Trophoblast cell (in vitro differentiated cells and primary cell): ENCODE results near the gene SLC10A6.

Source experiments
- DNase-seq, 2 donors: peaks; one replicate each; pipeline ENCODE4 v3.0.0-alpha.2; 2016
- H2AFZ ChIP-seq: 2 replicates; pipeline ENCODE4 v1.6.1; 2013; ENCODE audit warnings: low read length, moderate library complexity, mild to moderate bottlenecking; ENCODE audit not compliant: insufficient read depth, poor library complexity
- H2AK5ac ChIP-seq: 2 replicates; pipeline ENCODE4 v1.6.1; 2013; ENCODE audit warnings: mild to moderate bottlenecking, low read length
- H2BK120ac ChIP-seq: 2 replicates; pipeline ENCODE4 v1.6.1; 2013; ENCODE audit warnings: low read length, mild to moderate bottlenecking, moderate library complexity; ENCODE audit not compliant: insufficient read depth, poor library complexity
- H2BK12ac ChIP-seq: 2 replicates; pipeline ENCODE4 v1.6.1; 2013; ENCODE audit warnings: mild to moderate bottlenecking, low read length, moderate library complexity
- H2BK5ac ChIP-seq: 2 replicates; pipeline ENCODE4 v1.6.1; 2013; ENCODE audit warnings: low read length, low read depth, moderate library complexity, mild to moderate bottlenecking; ENCODE audit not compliant: poor library complexity
- H3K14ac ChIP-seq: 2 replicates; pipeline ENCODE4 v1.6.1; 2013; ENCODE audit warnings: mild to moderate bottlenecking, low read length
- H3K18ac ChIP-seq: 2 replicates; pipeline ENCODE4 v1.6.1; 2013; ENCODE audit warnings: mild to moderate bottlenecking, low read length
- H3K23ac ChIP-seq: 2 replicates; pipeline ENCODE4 v1.6.1; 2013; ENCODE audit warnings: low read length
- H3K27ac ChIP-seq: 2 replicates; pipeline ENCODE4 v1.5.1; 2013; ENCODE audit warnings: low read depth, mild to moderate bottlenecking, inconsistent platforms, low read length, moderate library complexity
- H3K27me3 ChIP-seq: 2 replicates; pipeline ENCODE4 v1.6.1; 2013; ENCODE audit warnings: inconsistent platforms, mild to moderate bottlenecking, low read length, moderate library complexity; ENCODE audit not compliant: insufficient read depth
- H3K36me3 ChIP-seq, 2 experiments: 1 replicate in 1 of 2; 2 replicates in 1 of 2; pipeline ENCODE4 v1.6.1; 2013; ENCODE audit warnings: low read length in 2 of 2, mild to moderate bottlenecking in 2 of 2, moderate library complexity in 1 of 2; ENCODE audit not compliant: insufficient read depth in 2 of 2, control insufficient read depth in 1 of 2
- H3K4ac ChIP-seq: 2 replicates; pipeline ENCODE4 v1.6.1; 2013; ENCODE audit warnings: low read depth, mild to moderate bottlenecking, low read length, moderate library complexity
- H3K4me1 ChIP-seq, 2 experiments: 1 replicate in 1 of 2; 2 replicates in 1 of 2; pipeline ENCODE4 v1.6.1; 2013; ENCODE audit warnings: low read length in 2 of 2, mild to moderate bottlenecking in 2 of 2, moderate library complexity in 1 of 2; ENCODE audit not compliant: insufficient read depth in 2 of 2, control insufficient read depth in 1 of 2
- H3K4me2 ChIP-seq: 2 replicates; pipeline ENCODE4 v1.6.1; 2013; ENCODE audit warnings: inconsistent platforms, mild to moderate bottlenecking, low read length, moderate library complexity
- H3K4me3 ChIP-seq: 2 replicates; pipeline ENCODE4 v1.5.1; 2013; ENCODE audit warnings: mild to moderate bottlenecking, low read depth, low read length, inconsistent platforms
- H3K79me1 ChIP-seq: one replicate; pipeline ENCODE4 v1.6.1; 2013; ENCODE audit warnings: low read length
- H3K79me2 ChIP-seq: 2 replicates; pipeline ENCODE4 v1.6.1; 2013; ENCODE audit warnings: low read length, mild to moderate bottlenecking; ENCODE audit not compliant: control insufficient read depth, insufficient read depth, poor library complexity
- H3K9ac ChIP-seq: 2 replicates; pipeline ENCODE4 v1.6.1; 2013; ENCODE audit warnings: mild to moderate bottlenecking, low read length
- H3K9me3 ChIP-seq: 2 replicates; pipeline ENCODE4 v1.6.1; 2013; ENCODE audit warnings: low read depth, mild to moderate bottlenecking, control low read depth, inconsistent platforms, low read length; ENCODE audit not compliant: insufficient read depth
- H4K12ac ChIP-seq: 2 replicates; pipeline ENCODE4 v1.6.1; 2013; ENCODE audit warnings: low read depth, mild to moderate bottlenecking, low read length, moderate library complexity
- H4K8ac ChIP-seq: 2 replicates; pipeline ENCODE4 v1.6.1; 2013; ENCODE audit warnings: low read depth, mild to moderate bottlenecking, low read length, moderate library complexity
- H4K91ac ChIP-seq: one replicate; pipeline ENCODE4 v1.6.1; 2013; ENCODE audit warnings: low read depth, mild to moderate bottlenecking, low read length, moderate library complexity
- WGBS: extraction: QIAGEN DNeasy Blood & Tissue Kit; methylation state at CpG from one replicate; pipeline ENCODE4 v1.1.7; 2013; ENCODE audit warnings: missing lambda C conversion rate; ENCODE audit not compliant: insufficient read length, insufficient coverage; ENCODE audit errors: extremely low coverage; 5-methylcytosine and 5-hydroxymethylcytosine counted together

SLC10A6 gene

GRCh38 chr4:86856896-86857295, 7.7 kb upstream of the SLC10A6 start:
- Histone ChIP-seq H2AK5ac (no peak overlapping the region), H3K27ac (no peak overlapping the region), H3K14ac (no peak overlapping the region), H2AFZ (no peak overlapping the region), H2BK5ac (no peak overlapping the region), H3K27me3 (no peaks in the 10 kb centered on the region), H3K4ac (no peak overlapping the region), H3K9ac (no peak overlapping the region), H4K8ac (no peak overlapping the region), H4K91ac (no peak overlapping the region), H4K12ac (no peak overlapping the region), H3K9me3 (no peaks in the 10 kb centered on the region), H3K79me2 (no peaks in the 10 kb centered on the region), H3K36me3 (no peaks in the 10 kb centered on the region), H3K23ac (no peak overlapping the region), H3K4me1 (peaks cover 2 to 3% of the 10 kb centered on the region in 2 experiments), H3K4me3 (no peak overlapping the region), H2BK12ac (no peak overlapping the region), H2BK120ac (no peak overlapping the region), H3K18ac (no peak overlapping the region), H3K4me2 (no peak overlapping the region), H3K79me1 (no peaks in the 10 kb centered on the region)
- DNase-seq, result no peak
- no CpG with 5 or more reads among the region's 1 CpG for WGBS

- Histone ChIP-seq H2BK120ac (no peak overlapping the region), H2AFZ (no peak overlapping the region), H3K23ac (no peak overlapping the region), H3K9ac (no peak overlapping the region), H3K4me1 (peaks cover 2 to 3% of the 10 kb centered on the region in 2 experiments), H4K12ac (no peak overlapping the region), H2BK12ac (no peak overlapping the region), H2BK5ac (no peak overlapping the region), H3K4ac (no peak overlapping the region), H3K18ac (no peak overlapping the region), H3K9me3 (no peaks in the 10 kb centered on the region), H3K4me3 (no peak overlapping the region), H3K27me3 (no peaks in the 10 kb centered on the region), H3K27ac (no peak overlapping the region), H3K79me1 (no peaks in the 10 kb centered on the region), H4K91ac (no peak overlapping the region), H3K36me3 (no peaks in the 10 kb centered on the region), H4K8ac (no peak overlapping the region), H3K79me2 (no peaks in the 10 kb centered on the region), H3K14ac (no peak overlapping the region), H2AK5ac (no peak overlapping the region), H3K4me2 (no peak overlapping the region)
- peak; percentile 89 to 92 for DNase-seq
- WGBS, result no CpG with 5 or more reads among the region's 2 CpGs
These were observed 6.4 kb upstream of the SLC10A6 start for GRCh38 chr4:86855572-86855971.

DNA sequence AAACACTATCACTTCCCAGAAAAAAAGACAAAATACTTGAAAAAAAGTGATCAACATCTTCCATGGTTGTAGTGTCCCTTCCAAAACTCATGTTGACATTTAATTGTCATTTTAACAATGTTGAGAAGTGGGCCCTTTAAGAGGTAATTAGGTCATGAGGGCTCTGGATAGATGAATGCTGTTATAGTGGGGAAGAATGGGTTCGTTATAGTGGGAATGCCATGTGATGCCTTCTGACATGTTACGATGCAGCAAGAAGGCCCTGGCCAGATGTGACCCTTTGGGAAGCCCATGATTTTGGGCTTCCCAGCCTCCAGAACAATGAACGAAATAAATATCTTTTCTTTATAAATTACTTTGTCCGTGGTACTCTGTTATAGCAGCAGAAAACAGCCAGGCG, 4.0 kb upstream of the SLC10A6 start:
- Histone ChIP-seq H2BK120ac (no peak overlapping the region), H4K8ac (no peak overlapping the region), H3K79me1 (peaks cover 2% of the 10 kb centered on the region), H4K91ac (no peak overlapping the region), H3K79me2 (no peaks in the 10 kb centered on the region), H3K4ac (no peak overlapping the region), H3K18ac (no peak overlapping the region), H4K12ac (no peak overlapping the region), H3K14ac (no peak overlapping the region), H3K4me3 (no peak overlapping the region), H2AFZ (no peak overlapping the region), H3K9me3 (no peaks in the 10 kb centered on the region), H3K27me3 (no peaks in the 10 kb centered on the region), H2BK5ac (no peak overlapping the region), H3K36me3 (no peaks in the 10 kb centered on the region), H3K23ac (no peak overlapping the region), H3K27ac (no peak overlapping the region), H2BK12ac (no peak overlapping the region), H2AK5ac (no peak overlapping the region), H3K4me2 (no peak overlapping the region), H3K4me1 (peaks cover 8% of the 10 kb centered on the region in 2 experiments), H3K9ac (no peak overlapping the region)
- DNase-seq, result no peak
- WGBS, result no CpG with 5 or more reads among the region's 5 CpGs

- Histone ChIP-seq H2AFZ (no peak overlapping the region), H3K27ac (peak overlapping the region; percentile 12), H3K18ac (no peak overlapping the region), H2BK5ac (no peak overlapping the region), H3K9me3 (no peaks in the 10 kb centered on the region), H2BK12ac (no peak overlapping the region), H3K4me1 (peaks cover 9 to 10% of the 10 kb centered on the region in 2 experiments), H3K23ac (no peak overlapping the region), H3K27me3 (no peaks in the 10 kb centered on the region), H4K12ac (no peak overlapping the region), H4K91ac (no peak overlapping the region), H3K79me1 (peaks cover 2% of the 10 kb centered on the region), H3K9ac (no peak overlapping the region), H2BK120ac (no peak overlapping the region), H3K4ac (no peak overlapping the region), H4K8ac (no peak overlapping the region), H3K36me3 (no peaks in the 10 kb centered on the region), H3K4me2 (no peak overlapping the region), H3K4me3 (no peak overlapping the region), H2AK5ac (no peak overlapping the region), H3K79me2 (no peaks in the 10 kb centered on the region), H3K14ac (no peak overlapping the region)
- peak; percentile 27 to 41 for DNase-seq
- no CpG with 5 or more reads among the region's 7 CpGs for WGBS
These were observed 1.0 kb downstream of the SLC10A6 start for GRCh38 chr4:86848136-86848535.
